RWPE2 (cell line): ENCODE data around the gene OR10A4.

Experiments used
- ATAC-seq: fragments of 200-7000 bp; cut with Tn5 transposase; 3 replicates; pipeline ENCODE4 v1.9.1; 2021; ENCODE audit warnings: low read depth
- DNase-seq: peaks from one replicate; pipeline ENCODE4 v3.0.0-alpha.2; 2020; ENCODE audit warnings: low spot score
- H3K27ac ChIP-seq: fragments of 450-650 bp; 2 replicates; pipeline ENCODE4 v1.5.1; 2017; ENCODE audit warnings: mild to moderate bottlenecking; ENCODE audit not compliant: poor library complexity, severe bottlenecking
- H3K27me3 ChIP-seq: fragments of 250-450 bp; sonication (Bioruptor Pico); 2 replicates; pipeline ENCODE4 v1.5.1; 2021; ENCODE audit warnings: mild to moderate bottlenecking, moderate library complexity; ENCODE audit not compliant: insufficient read depth, poor library complexity, severe bottlenecking
- H3K36me3 ChIP-seq: fragments of 250-450 bp; sonication (Bioruptor Pico); 2 replicates; pipeline ENCODE4 v1.5.1; 2020; ENCODE audit warnings: low read depth, mild to moderate bottlenecking, moderate library complexity
- H3K4me1 ChIP-seq: fragments of 250-450 bp; sonication (Bioruptor Pico); 2 replicates; pipeline ENCODE4 v1.5.1; 2021; ENCODE audit warnings: mild to moderate bottlenecking, moderate library complexity; ENCODE audit not compliant: insufficient read depth, poor library complexity, severe bottlenecking
- H3K4me3 ChIP-seq: fragments of 250-450 bp; sonication (Bioruptor Pico); 2 replicates; pipeline ENCODE4 v1.5.1; 2021; ENCODE audit warnings: mild to moderate bottlenecking, moderate library complexity; ENCODE audit not compliant: severe bottlenecking
- H3K9me3 ChIP-seq: fragments of 250-450 bp; sonication (Bioruptor Pico); 2 replicates; pipeline ENCODE4 v1.5.1; 2021; ENCODE audit warnings: mild to moderate bottlenecking, moderate library complexity; ENCODE audit not compliant: severe bottlenecking
- CTCF ChIP-seq: fragments of 450-650 bp; IDR thresholded peaks from one replicate; pipeline ENCODE4 v1.5.1; 2017; ENCODE audit warnings: mild to moderate bottlenecking, moderate library complexity; ENCODE audit not compliant: poor library complexity, severe bottlenecking

Gene OR10A4

GRCh38 chr11:6927030-6927617 lies 50.7 kb downstream of the OR10A4 start:
- H3K27me3 ChIP-seq = no peaks in the 10 kb centered on the region
- H3K4me3 ChIP-seq = peak overlapping the region; percentile 54
- no peak for DNase-seq
- ATAC-seq = peak; percentile 52; the same call in 2 of the 3 replicates
- peaks cover 24% of the 10 kb centered on the region for H3K36me3 ChIP-seq
- TF ChIP-seq CTCF = no peak
- H3K9me3 ChIP-seq = no peaks in the 10 kb centered on the region
- H3K4me1 ChIP-seq = peaks cover 11% of the 10 kb centered on the region
- peak overlapping the region; percentile 33 for H3K27ac ChIP-seq
